Common myeloid progenitor, CD34-positive (primary cell): Measurements from ENCODE around the gene SLC35E3.

Experiments
- CTCF ChIA-PET: fragments of 350-600 bp; sonication (Branson Sonifier 250); formaldehyde crosslinking; loops from one replicate; lab custom pipeline; 2021; ENCODE audit warnings: antibody characterized with exemption; lab: Charles Lee
- POLR2A ChIA-PET: fragments of 350-600 bp; sonication (Branson Sonifier 250); formaldehyde crosslinking; loops from one replicate; lab custom pipeline; 2021; ENCODE audit warnings: antibody characterized with exemption; lab: Charles Lee
- DNase-seq, 3 donors: peaks; one replicate each; pipeline versions ENCODE4 v3.0.0 to v3.0.0-alpha.2; 2013
- H3K27ac ChIP-seq, 2 experiments: 1 replicate in 1 of 2; 2 replicates in 1 of 2; pipeline ENCODE4 v1.7.0; 2013; ENCODE audit warnings: inconsistent platforms in 2 of 2, low read length in 2 of 2, mild to moderate bottlenecking in 2 of 2, low read depth in 1 of 2, moderate library complexity in 1 of 2; ENCODE audit not compliant: severe bottlenecking in 2 of 2, insufficient read depth in 1 of 2, poor library complexity in 1 of 2
- H3K27me3 ChIP-seq, 5 experiments: replicated peaks in 2 of 5; 1 replicate in 3 of 5; 2 replicates in 2 of 5; pipeline versions ENCODE4 v1.6.1 to v1.7.0; 2013; ENCODE audit warnings: low read length in 4 of 5, mild to moderate bottlenecking in 2 of 5, moderate library complexity in 2 of 5, inconsistent platforms in 1 of 5; ENCODE audit not compliant: insufficient read depth in 5 of 5, control insufficient read depth in 4 of 5
- H3K36me3 ChIP-seq, 4 experiments: 1 replicate in 2 of 4; 2 replicates in 2 of 4; pipeline versions ENCODE4 v1.6.1 to v1.7.0; 2013; ENCODE audit warnings: low read length in 3 of 4, control low read depth in 1 of 4, mild to moderate bottlenecking in 1 of 4; ENCODE audit not compliant: control insufficient read depth in 4 of 4, insufficient read depth in 4 of 4
- H3K4me1 ChIP-seq, 4 experiments: 1 replicate in 3 of 4; 2 replicates in 1 of 4; pipeline versions ENCODE4 v1.6.1 to v1.7.1; 2013; ENCODE audit warnings: low read length in 3 of 4, mild to moderate bottlenecking in 3 of 4, control low read depth in 1 of 4, inconsistent platforms in 1 of 4, moderate library complexity in 1 of 4; ENCODE audit not compliant: control insufficient read depth in 4 of 4, insufficient read depth in 4 of 4; ENCODE audit errors: control extremely low read depth in 1 of 4
- H3K4me3 ChIP-seq, 7 experiments: 1 replicate in 4 of 7; 2 replicates in 3 of 7; pipeline versions ENCODE4 v1.5.1 to v1.7.0; 2013; ENCODE audit warnings: mild to moderate bottlenecking in 7 of 7, low read length in 6 of 7, moderate library complexity in 6 of 7, inconsistent platforms in 2 of 7, low read depth in 2 of 7, control low read depth in 1 of 7; ENCODE audit not compliant: insufficient read depth in 4 of 7, control insufficient read depth in 1 of 7; ENCODE audit errors: extremely low read depth in 1 of 7
- H3K9me3 ChIP-seq, 5 experiments: 1 replicate in 4 of 5; 2 replicates in 1 of 5; pipeline versions ENCODE4 v1.6.1 to v1.7.1; 2013; ENCODE audit warnings: low read length in 4 of 5, mild to moderate bottlenecking in 2 of 5, inconsistent platforms in 1 of 5, low read depth in 1 of 5, moderate library complexity in 1 of 5; ENCODE audit not compliant: control insufficient read depth in 4 of 5, insufficient read depth in 2 of 5; ENCODE audit errors: control extremely low read depth in 1 of 5
- WGBS: methylation state at CpG from one replicate; pipeline ENCODE4 v1.1.5; 2013; ENCODE audit not compliant: insufficient coverage; 5-methylcytosine and 5-hydroxymethylcytosine counted together

Gene SLC35E3

GRCh38 chr12:68760806-68761441 is 14.9 kb downstream of the SLC35E3 start:
- no peak overlapping the region for H3K4me3 ChIP-seq
- no peaks in the 10 kb centered on the region for H3K9me3 ChIP-seq
- ChIA-PET CTCF (no interaction called here), POLR2A (no interaction called here)
- WGBS = 100% methylated on average over 5 of the region's 7 CpGs
- DNase-seq = no peak
- H3K4me1 ChIP-seq = no peaks in the 10 kb centered on the region
- no peaks in the 10 kb centered on the region for H3K27me3 ChIP-seq
- H3K36me3 ChIP-seq = peaks cover 3 to 35% (median 16%) of the 10 kb centered on the region in 4 experiments
- H3K27ac ChIP-seq = no peak overlapping the region

- ChIA-PET CTCF (no interaction called here), POLR2A (no interaction called here)
- WGBS = 100% methylated on average over 3 of the region's 3 CpGs
- Histone ChIP-seq H3K4me1 (no peaks in the 10 kb centered on the region), H3K36me3 (peaks cover 2 to 33% (median 12%) of the 10 kb centered on the region in 4 experiments), H3K4me3 (no peak overlapping the region), H3K27ac (no peak overlapping the region), H3K27me3 (no peaks in the 10 kb centered on the region), H3K9me3 (no peaks in the 10 kb centered on the region)
- DNase-seq = no peak
Measured at GRCh38 chr12:68761442-68761812, 15.5 kb downstream of the SLC35E3 start.

GRCh38 chr12:68761901-68762630 is 16.1 kb downstream of the SLC35E3 start:
- DNase-seq = no peak
- Histone ChIP-seq H3K9me3 (no peaks in the 10 kb centered on the region), H3K4me3 (no peak overlapping the region), H3K4me1 (no peaks in the 10 kb centered on the region), H3K27ac (no peak overlapping the region), H3K36me3 (peaks cover 6 to 34% (median 14%) of the 10 kb centered on the region in 4 experiments), H3K27me3 (no peaks in the 10 kb centered on the region)
- CTCF ChIA-PET = no interaction called here
- POLR2A ChIA-PET = no interaction called here
- WGBS = 98% methylated on average over 4 of the region's 8 CpGs

- Histone ChIP-seq H3K4me1 (no peaks in the 10 kb centered on the region), H3K9me3 (no peaks in the 10 kb centered on the region), H3K36me3 (peaks cover 6 to 34% (median 14%) of the 10 kb centered on the region in 4 experiments), H3K27ac (no peak overlapping the region), H3K27me3 (no peaks in the 10 kb centered on the region), H3K4me3 (no peak overlapping the region)
- ChIA-PET POLR2A (no interaction called here), CTCF (no interaction called here)
- WGBS = 100% methylated on average over 2 of the region's 3 CpGs
- DNase-seq = no peak
Measured at GRCh38 chr12:68762691-68763090, 16.7 kb downstream of the SLC35E3 start.

GRCh38 chr12:68765696-68766095 is 19.7 kb downstream of the SLC35E3 start:
- ChIA-PET CTCF (no interaction called here), POLR2A (no interaction called here)
- no peaks in the 10 kb centered on the region for H3K4me1 ChIP-seq
- no peaks in the 10 kb centered on the region for H3K27me3 ChIP-seq
- peaks cover 7 to 29% (median 11%) of the 10 kb centered on the region in 4 experiments for H3K36me3 ChIP-seq
- no peak overlapping the region for H3K27ac ChIP-seq
- 100% methylated on average over 1 of the region's 1 CpG for WGBS
- H3K4me3 ChIP-seq = no peak overlapping the region
- no peak for DNase-seq
- no peaks in the 10 kb centered on the region for H3K9me3 ChIP-seq

- peaks cover 7 to 22% (median 8%) of the 10 kb centered on the region in 4 experiments for H3K36me3 ChIP-seq
- no peak for DNase-seq
- no peak overlapping the region for H3K4me3 ChIP-seq
- H3K4me1 ChIP-seq = no peaks in the 10 kb centered on the region
- ChIA-PET CTCF (no interaction called here), POLR2A (no interaction called here)
- 94% methylated on average over 2 of the region's 2 CpGs for WGBS
- no peaks in the 10 kb centered on the region for H3K27me3 ChIP-seq
- no peak overlapping the region for H3K27ac ChIP-seq
- no peaks in the 10 kb centered on the region for H3K9me3 ChIP-seq
Measured at GRCh38 chr12:68766646-68767045, 20.7 kb downstream of the SLC35E3 start.

- Histone ChIP-seq H3K27ac (no peak overlapping the region), H3K4me3 (no peak overlapping the region), H3K4me1 (no peaks in the 10 kb centered on the region), H3K36me3 (peaks cover 2 to 19% (median 7%) of the 10 kb centered on the region in 4 experiments), H3K27me3 (no peaks in the 10 kb centered on the region), H3K9me3 (no peaks in the 10 kb centered on the region)
- ChIA-PET CTCF (no interaction called here), POLR2A (no interaction called here)
- DNase-seq = no peak
- WGBS = 100% methylated on average over 3 of the region's 7 CpGs
Measured at GRCh38 chr12:68767191-68767590, 21.2 kb downstream of the SLC35E3 start.
